Measurements from ENCODE around the gene EPC2. TPM values are rescaled to one million over a fixed set of nuclear protein-coding genes. Genes with fewer than 3 reads are reported as not detected.

EPC2 gene, protein sequence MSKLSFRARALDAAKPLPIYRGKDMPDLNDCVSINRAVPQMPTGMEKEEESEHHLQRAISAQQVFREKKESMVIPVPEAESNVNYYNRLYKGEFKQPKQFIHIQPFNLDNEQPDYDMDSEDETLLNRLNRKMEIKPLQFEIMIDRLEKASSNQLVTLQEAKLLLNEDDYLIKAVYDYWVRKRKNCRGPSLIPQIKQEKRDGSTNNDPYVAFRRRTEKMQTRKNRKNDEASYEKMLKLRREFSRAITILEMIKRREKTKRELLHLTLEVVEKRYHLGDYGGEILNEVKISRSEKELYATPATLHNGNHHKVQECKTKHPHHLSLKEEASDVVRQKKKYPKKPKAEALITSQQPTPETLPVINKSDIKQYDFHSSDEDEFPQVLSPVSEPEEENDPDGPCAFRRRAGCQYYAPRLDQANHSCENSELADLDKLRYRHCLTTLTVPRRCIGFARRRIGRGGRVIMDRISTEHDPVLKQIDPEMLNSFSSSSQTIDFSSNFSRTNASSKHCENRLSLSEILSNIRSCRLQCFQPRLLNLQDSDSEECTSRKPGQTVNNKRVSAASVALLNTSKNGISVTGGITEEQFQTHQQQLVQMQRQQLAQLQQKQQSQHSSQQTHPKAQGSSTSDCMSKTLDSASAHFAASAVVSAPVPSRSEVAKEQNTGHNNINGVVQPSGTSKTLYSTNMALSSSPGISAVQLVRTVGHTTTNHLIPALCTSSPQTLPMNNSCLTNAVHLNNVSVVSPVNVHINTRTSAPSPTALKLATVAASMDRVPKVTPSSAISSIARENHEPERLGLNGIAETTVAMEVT
- total RNA-seq = 38.3 and 39.2 TPM in 2 replicates
- long read RNA-seq, partial matches to known transcripts = 17 of 22 reads
- long read RNA-seq, other reads (novel, unspliced or antisense) = 5 of 22 reads

DNA sequence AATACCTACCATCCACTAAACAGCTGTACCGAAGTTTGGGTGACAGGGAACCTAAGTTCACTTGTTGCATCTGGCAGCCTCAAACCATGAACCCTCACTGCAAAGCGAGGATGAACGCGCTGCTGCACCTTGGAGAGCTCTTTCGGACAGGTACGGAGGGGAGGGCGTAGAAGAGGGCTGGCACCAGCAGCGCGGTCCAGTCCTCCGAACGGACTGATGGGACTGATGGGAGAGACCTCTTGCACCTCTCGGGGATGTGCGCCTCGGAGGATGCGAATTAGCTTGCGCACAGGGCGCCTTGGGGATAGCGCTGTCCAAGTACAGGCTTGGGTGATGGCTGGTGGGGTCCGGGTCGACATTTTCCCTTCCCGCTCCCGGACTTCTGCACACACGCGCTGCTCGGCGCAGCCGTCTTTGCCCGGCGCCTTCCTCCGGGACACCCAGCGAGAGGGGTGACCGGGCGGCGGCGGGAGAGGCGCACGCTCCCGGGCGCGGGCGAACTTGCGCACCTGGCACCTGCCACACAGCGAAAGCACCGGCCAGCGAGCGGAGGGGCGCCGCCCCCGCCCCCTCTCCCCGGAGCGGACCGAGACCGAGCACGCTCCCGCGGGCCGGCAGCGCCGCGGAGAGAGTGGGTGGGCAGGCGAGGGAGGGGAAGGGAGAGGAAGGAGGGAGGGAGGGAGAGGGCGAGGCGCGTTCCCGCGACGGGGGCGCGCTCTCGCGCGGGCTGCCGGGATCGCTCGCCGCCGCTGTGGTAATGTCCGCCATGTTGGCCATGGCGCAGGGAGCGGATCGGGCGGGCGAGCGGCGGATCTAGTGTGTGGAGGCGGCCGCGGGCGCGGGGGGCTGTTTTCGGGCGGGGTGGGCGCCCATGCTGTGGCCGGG lies at the start of gene EPC2:
Gene EPC2, plus strand, starts transcription at position 754 of the 885 bp plus-strand sequence. CDS start 267 bp downstream, outside the sequence.
- DNase-seq (ENCODE audit: extremely low spot score, unreplicated experiment) = peak; percentile 96
- Mint-ChIP-seq H3K27ac (ENCODE audit: unreplicated experiment) (peak within 1 kb of the TSS; percentile 99), H3K4me1 (ENCODE audit: unreplicated experiment) (peaks cover 32% of the 10 kb centered on the region), H3K4me3 (ENCODE audit: unreplicated experiment) (peak within 1 kb of the TSS; percentile 89), H3K9me3 (ENCODE audit: unreplicated experiment) (no peaks in the 10 kb centered on the region), H3K36me3 (ENCODE audit: unreplicated experiment) (no peaks in the 10 kb centered on the region), H3K27me3 (ENCODE audit: unreplicated experiment) (peaks cover 2% of the 10 kb centered on the region)
- no peak for TF ChIP-seq CTCF (IDR thresholded peaks at IDR 0.05)

DNA sequence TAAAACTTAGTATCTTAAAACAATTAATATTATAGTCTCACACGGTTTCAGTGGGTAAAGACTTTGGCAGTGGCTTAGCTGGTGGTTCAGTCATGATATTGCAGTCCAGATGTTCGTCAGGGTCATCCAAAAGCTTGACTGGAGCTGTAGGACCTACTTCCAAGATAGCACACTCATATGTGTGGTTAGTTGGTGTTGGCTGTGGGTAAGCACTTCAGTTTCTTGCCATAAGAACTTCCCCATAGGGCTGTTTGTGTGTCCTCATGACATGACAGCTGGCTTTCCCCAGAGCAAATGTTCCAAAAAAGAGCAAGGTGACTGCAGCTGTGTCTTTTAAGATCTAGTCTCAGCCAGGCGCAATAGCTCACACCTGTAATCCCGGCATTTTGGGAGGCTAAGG lies 48.5 kb upstream of the EPC2 start:
- no peak for DNase-seq (ENCODE audit: extremely low spot score, unreplicated experiment)
- no peak for TF ChIP-seq CTCF (IDR thresholded peaks at IDR 0.05)
- H3K4me3 Mint-ChIP-seq (ENCODE audit: unreplicated experiment) = no peak overlapping the region
- H3K9me3 Mint-ChIP-seq (ENCODE audit: unreplicated experiment) = peaks cover 3% of the 10 kb centered on the region
- no peaks in the 10 kb centered on the region for H3K36me3 Mint-ChIP-seq (ENCODE audit: unreplicated experiment)
- no peaks in the 10 kb centered on the region for H3K4me1 Mint-ChIP-seq (ENCODE audit: unreplicated experiment)
- no peak overlapping the region for H3K27ac Mint-ChIP-seq (ENCODE audit: unreplicated experiment)
- H3K27me3 Mint-ChIP-seq (ENCODE audit: unreplicated experiment) = peaks cover 7% of the 10 kb centered on the region

DNA sequence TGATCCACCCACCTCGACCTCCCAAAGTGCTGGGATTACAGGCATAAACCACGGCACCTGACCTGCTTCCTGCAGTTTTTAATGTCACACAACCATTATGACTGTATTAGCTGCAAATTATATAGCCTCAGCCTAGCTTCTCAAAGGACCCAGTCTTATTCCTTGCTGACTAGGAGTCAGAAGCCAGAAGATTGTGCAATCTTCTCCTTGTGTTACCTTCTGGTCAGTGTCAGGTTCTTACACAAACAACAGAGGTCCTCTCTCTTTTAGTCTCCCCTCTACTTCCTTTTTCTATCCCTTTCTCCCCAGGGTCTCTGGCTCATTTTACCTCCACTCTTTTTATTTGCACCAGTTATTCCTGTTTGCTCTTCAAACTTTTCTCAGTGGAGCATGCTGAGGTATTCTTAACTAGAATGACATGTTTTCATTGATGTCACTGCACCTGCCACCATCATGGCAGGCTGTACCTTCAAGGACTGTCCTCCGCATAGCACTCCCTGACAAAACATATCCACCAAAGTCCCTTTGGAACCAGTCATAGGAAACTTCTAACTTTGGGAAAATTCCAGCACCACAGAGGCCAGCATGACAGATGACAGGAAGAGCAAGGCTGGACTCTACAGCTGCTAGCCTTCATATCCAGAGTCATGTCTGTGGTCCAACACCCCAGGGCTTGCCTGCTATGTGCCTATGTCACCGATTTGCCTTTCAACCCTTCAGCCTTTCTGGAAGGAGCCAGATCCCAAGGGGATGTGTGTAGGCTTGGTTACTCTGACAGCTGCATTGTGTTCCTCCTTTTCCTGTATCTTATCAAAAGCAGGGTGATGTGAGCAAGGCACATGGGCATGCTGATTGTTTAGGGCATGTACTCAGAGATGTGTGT lies 45.2 kb upstream of the EPC2 start:
- no peak for TF ChIP-seq CTCF (IDR thresholded peaks at IDR 0.05)
- Mint-ChIP-seq H3K27me3 (ENCODE audit: unreplicated experiment) (peaks cover 7% of the 10 kb centered on the region), H3K36me3 (ENCODE audit: unreplicated experiment) (no peaks in the 10 kb centered on the region), H3K9me3 (ENCODE audit: unreplicated experiment) (peaks cover 8% of the 10 kb centered on the region), H3K27ac (ENCODE audit: unreplicated experiment) (no peak overlapping the region), H3K4me1 (ENCODE audit: unreplicated experiment) (no peaks in the 10 kb centered on the region), H3K4me3 (ENCODE audit: unreplicated experiment) (no peak overlapping the region)
- DNase-seq (ENCODE audit: extremely low spot score, unreplicated experiment) = no peak

DNA sequence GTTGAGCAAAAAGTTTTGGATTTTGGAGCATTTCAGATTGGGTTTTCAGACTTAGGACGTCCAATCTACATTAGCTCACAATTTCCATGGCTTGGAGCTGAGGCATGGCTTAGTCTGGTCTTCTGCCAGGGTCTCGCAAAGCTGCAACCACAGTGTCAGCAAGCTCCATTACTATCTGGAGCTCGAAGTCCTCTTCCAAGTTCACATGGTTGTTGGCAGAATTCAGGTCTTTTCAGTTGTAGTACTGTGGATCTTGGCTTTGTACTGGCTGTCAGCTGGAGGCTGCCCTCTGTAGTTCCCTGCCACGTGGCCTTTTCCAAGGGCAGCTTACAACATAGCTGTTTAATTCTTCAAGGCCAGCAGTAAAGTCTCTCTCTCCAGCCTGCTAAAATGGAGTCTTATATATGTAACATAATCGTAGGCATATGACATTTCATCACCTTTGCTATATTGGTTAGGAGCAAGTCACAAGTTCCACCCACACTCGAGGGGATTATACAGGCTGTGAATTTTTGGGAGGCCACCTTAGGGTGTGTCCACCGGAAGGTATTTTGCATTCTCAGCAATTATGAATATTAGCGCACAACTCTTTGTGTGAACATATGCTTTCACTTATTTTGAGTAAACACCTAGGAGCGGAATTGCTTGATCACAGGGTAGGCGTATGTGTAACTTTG lies 41.5 kb upstream of the EPC2 start:
- Mint-ChIP-seq H3K36me3 (ENCODE audit: unreplicated experiment) (no peaks in the 10 kb centered on the region), H3K4me1 (ENCODE audit: unreplicated experiment) (no peaks in the 10 kb centered on the region), H3K27me3 (ENCODE audit: unreplicated experiment) (peaks cover 7% of the 10 kb centered on the region), H3K4me3 (ENCODE audit: unreplicated experiment) (no peak overlapping the region), H3K9me3 (ENCODE audit: unreplicated experiment) (peaks cover 8% of the 10 kb centered on the region), H3K27ac (ENCODE audit: unreplicated experiment) (no peak overlapping the region)
- TF ChIP-seq CTCF (IDR thresholded peaks at IDR 0.05) = no peak
- DNase-seq (ENCODE audit: extremely low spot score, unreplicated experiment) = no peak

All from osteocyte (in vitro differentiated cells).